ENCODE data around the gene CEP192. TPM values are rescaled to one million over a fixed set of nuclear protein-coding genes. Genes with fewer than 3 reads are reported as not detected.

The CEP192 gene
- total RNA-seq: 10 to 100 TPM; 17.2 to 37.3 TPM

- H3K27me3 ChIP-seq (replicated peaks; ENCODE audit: insufficient read depth): no peaks in the 10 kb centered on the region
- no peaks in the 10 kb centered on the region for H3K36me3 ChIP-seq
- H3K4me1 ChIP-seq (replicated peaks): peaks cover 4% of the 10 kb centered on the region
- TF ChIP-seq CTCF (IDR thresholded peaks at IDR 0.05) (peak in 2 of 4 experiments; percentile 15 to 39), POLR2AphosphoS5 (IDR thresholded peaks at IDR 0.05) (peak; percentile 95), POLR2A (IDR thresholded peaks at IDR 0.05) (peak; percentile 79)
- no peaks in the 10 kb centered on the region for H3K9me3 ChIP-seq
- peak within 1 kb of the TSS; percentile 87 to 89 for H3K4me3 ChIP-seq
- intact Hi-C loops (cut with DNase I): loop anchor here (2.0 to 10.0 kb wide), 4 partner anchors 42 to 274 kb away; partner anchors contain the start of genes PTPN2 and SEH1L
- peak; percentile 98 for DNase-seq (ENCODE audit: low spot score)
- peak within 1 kb of the TSS; percentile 85 to 86 for H3K27ac ChIP-seq
- under 1% methylated on average over 73 of the region's 73 CpGs for WGBS
Measured at GRCh38 chr18:12990967-12991820, at the start of gene CEP192. CEP192 (plus strand) TSS chr18:12991362; CDS start chr18:12999425, 8,063 bp downstream.

GRCh38 chr18:12943215-12943614 is 47.9 kb upstream of the CEP192 start:
- no peak for TF ChIP-seq POLR2AphosphoS5 (IDR thresholded peaks at IDR 0.05)
- no peak for TF ChIP-seq POLR2A (IDR thresholded peaks at IDR 0.05)
- no peak for TF ChIP-seq CTCF (IDR thresholded peaks at IDR 0.05)
- no peak for DNase-seq (ENCODE audit: low spot score)
- WGBS: 78% methylated on average over 4 of the region's 4 CpGs
- H3K36me3 ChIP-seq: no peaks in the 10 kb centered on the region
- H3K4me3 ChIP-seq: no peak overlapping the region
- H3K9me3 ChIP-seq: no peaks in the 10 kb centered on the region
- peaks cover 4% of the 10 kb centered on the region for H3K4me1 ChIP-seq (replicated peaks)
- no peak overlapping the region for H3K27ac ChIP-seq
- H3K27me3 ChIP-seq (replicated peaks; ENCODE audit: insufficient read depth): no peaks in the 10 kb centered on the region
- intact Hi-C loops (cut with DNase I): loop anchor here (10.0 kb wide), 1 partner anchor 548 kb away; no protein-coding TSS in a partner anchor

GRCh38 chr18:12944709-12945108 is 46.5 kb upstream of the CEP192 start:
- H3K27me3 ChIP-seq (replicated peaks; ENCODE audit: insufficient read depth): no peaks in the 10 kb centered on the region
- intact Hi-C loops (cut with DNase I): loop anchor here (10.0 kb wide), 1 partner anchor 550 kb away; no protein-coding TSS in a partner anchor
- H3K4me1 ChIP-seq (replicated peaks): peaks cover 4% of the 10 kb centered on the region
- WGBS: 25% methylated on average over 4 of the region's 4 CpGs
- DNase-seq (ENCODE audit: low spot score): peak; percentile 49
- H3K36me3 ChIP-seq: no peaks in the 10 kb centered on the region
- H3K4me3 ChIP-seq: no peak overlapping the region
- no peaks in the 10 kb centered on the region for H3K9me3 ChIP-seq
- H3K27ac ChIP-seq: no peak overlapping the region
- TF ChIP-seq CTCF (IDR thresholded peaks at IDR 0.05) (no peak), POLR2A (IDR thresholded peaks at IDR 0.05) (no peak), POLR2AphosphoS5 (IDR thresholded peaks at IDR 0.05) (no peak)

GRCh38 chr18:12946549-12947284 is 44.4 kb upstream of the CEP192 start:
- H3K4me3 ChIP-seq: peak overlapping the region; percentile 63
- no peaks in the 10 kb centered on the region for H3K27me3 ChIP-seq (replicated peaks; ENCODE audit: insufficient read depth)
- DNase-seq (ENCODE audit: low spot score): no peak
- intact Hi-C loops (cut with DNase I): loop anchor here (10.0 kb wide), 1 partner anchor 552 kb away; no protein-coding TSS in a partner anchor
- H3K27ac ChIP-seq: peak overlapping the region; percentile 92 to 95
- 5% methylated on average over 15 of the region's 15 CpGs for WGBS
- no peaks in the 10 kb centered on the region for H3K36me3 ChIP-seq
- no peak for TF ChIP-seq POLR2AphosphoS5 (IDR thresholded peaks at IDR 0.05)
- no peak for TF ChIP-seq CTCF (IDR thresholded peaks at IDR 0.05)
- no peak for TF ChIP-seq POLR2A (IDR thresholded peaks at IDR 0.05)
- H3K4me1 ChIP-seq (replicated peaks): peaks cover 4% of the 10 kb centered on the region
- H3K9me3 ChIP-seq: no peaks in the 10 kb centered on the region
